Sigmoid colon (tissue), 4 donors: Measurements from ENCODE around the gene MPPED1.

ENCODE experiments used
- EP300 ChIP-seq, 4 donors: sonication (generic); formaldehyde crosslinking; IDR thresholded peaks; one replicate each; pipeline ENCODE4 v1.6.1; 2017; ENCODE audit warnings: antibody characterized with exemption in 4 of 4
- POLR2A ChIP-seq, 2 donors: fragments of 450-650 bp; IDR thresholded peaks; one replicate each; pipeline ENCODE4 v1.6.1; 2016; ENCODE audit warnings: antibody characterized with exemption in 2 of 2, mild to moderate bottlenecking in 2 of 2, moderate library complexity in 2 of 2
- POLR2AphosphoS5 ChIP-seq, 4 donors: sonication (generic); formaldehyde crosslinking; IDR thresholded peaks; one replicate each; pipeline ENCODE4 v1.6.1; 2017; ENCODE audit warnings: antibody characterized with exemption in 4 of 4

DNA sequence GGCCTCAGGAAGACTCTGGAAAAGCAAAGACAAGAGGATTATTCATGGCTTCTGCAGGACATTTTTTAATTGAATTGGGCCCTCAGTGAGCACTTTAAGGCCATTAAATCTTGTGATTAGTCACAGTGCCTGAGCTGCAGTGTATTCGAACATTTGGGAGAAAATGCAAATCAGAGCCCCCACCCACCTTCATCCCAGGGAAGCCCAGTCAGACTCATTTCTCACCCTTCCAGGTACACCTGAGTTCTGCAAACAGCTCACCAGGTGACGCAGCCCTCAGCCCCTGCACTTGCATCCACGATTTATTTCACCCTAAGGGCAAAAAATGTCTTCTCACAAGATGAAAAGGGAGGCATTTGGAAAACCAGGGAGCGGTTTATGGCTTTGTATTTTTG, 128.7 kb downstream of the MPPED1 start:
- TF ChIP-seq EP300 (IDR thresholded peaks at IDR 0.05) (no peak), POLR2A (IDR thresholded peaks at IDR 0.05) (no peak), POLR2AphosphoS5 (IDR thresholded peaks at IDR 0.05) (no peak)
